RWPE2 (cell line): ENCODE data around the gene SLC35D2.

Source experiments
- ATAC-seq: fragments of 200-7000 bp; cut with Tn5 transposase; 3 replicates; pipeline ENCODE4 v1.9.1; 2021; ENCODE audit warnings: low read depth
- DNase-seq: peaks from one replicate; pipeline ENCODE4 v3.0.0-alpha.2; 2020; ENCODE audit warnings: low spot score
- H3K27ac ChIP-seq: fragments of 450-650 bp; 2 replicates; pipeline ENCODE4 v1.5.1; 2017; ENCODE audit warnings: mild to moderate bottlenecking; ENCODE audit not compliant: poor library complexity, severe bottlenecking
- H3K27me3 ChIP-seq: fragments of 250-450 bp; sonication (Bioruptor Pico); 2 replicates; pipeline ENCODE4 v1.5.1; 2021; ENCODE audit warnings: mild to moderate bottlenecking, moderate library complexity; ENCODE audit not compliant: insufficient read depth, poor library complexity, severe bottlenecking
- H3K36me3 ChIP-seq: fragments of 250-450 bp; sonication (Bioruptor Pico); 2 replicates; pipeline ENCODE4 v1.5.1; 2020; ENCODE audit warnings: low read depth, mild to moderate bottlenecking, moderate library complexity
- H3K4me1 ChIP-seq: fragments of 250-450 bp; sonication (Bioruptor Pico); 2 replicates; pipeline ENCODE4 v1.5.1; 2021; ENCODE audit warnings: mild to moderate bottlenecking, moderate library complexity; ENCODE audit not compliant: insufficient read depth, poor library complexity, severe bottlenecking
- H3K4me3 ChIP-seq: fragments of 250-450 bp; sonication (Bioruptor Pico); 2 replicates; pipeline ENCODE4 v1.5.1; 2021; ENCODE audit warnings: mild to moderate bottlenecking, moderate library complexity; ENCODE audit not compliant: severe bottlenecking
- H3K9me3 ChIP-seq: fragments of 250-450 bp; sonication (Bioruptor Pico); 2 replicates; pipeline ENCODE4 v1.5.1; 2021; ENCODE audit warnings: mild to moderate bottlenecking, moderate library complexity; ENCODE audit not compliant: severe bottlenecking
- TF ChIP-seq, protein P1 (sequence below): fragments of 450-650 bp; IDR thresholded peaks from one replicate; pipeline ENCODE4 v1.5.1; 2017; ENCODE audit warnings: mild to moderate bottlenecking, moderate library complexity; ENCODE audit not compliant: poor library complexity, severe bottlenecking

The SLC35D2 gene

GRCh38 chr9:96392263-96392662 is 8.8 kb upstream of the SLC35D2 start:
- H3K9me3 ChIP-seq: no peaks in the 10 kb centered on the region
- TF ChIP-seq, protein P1, sequence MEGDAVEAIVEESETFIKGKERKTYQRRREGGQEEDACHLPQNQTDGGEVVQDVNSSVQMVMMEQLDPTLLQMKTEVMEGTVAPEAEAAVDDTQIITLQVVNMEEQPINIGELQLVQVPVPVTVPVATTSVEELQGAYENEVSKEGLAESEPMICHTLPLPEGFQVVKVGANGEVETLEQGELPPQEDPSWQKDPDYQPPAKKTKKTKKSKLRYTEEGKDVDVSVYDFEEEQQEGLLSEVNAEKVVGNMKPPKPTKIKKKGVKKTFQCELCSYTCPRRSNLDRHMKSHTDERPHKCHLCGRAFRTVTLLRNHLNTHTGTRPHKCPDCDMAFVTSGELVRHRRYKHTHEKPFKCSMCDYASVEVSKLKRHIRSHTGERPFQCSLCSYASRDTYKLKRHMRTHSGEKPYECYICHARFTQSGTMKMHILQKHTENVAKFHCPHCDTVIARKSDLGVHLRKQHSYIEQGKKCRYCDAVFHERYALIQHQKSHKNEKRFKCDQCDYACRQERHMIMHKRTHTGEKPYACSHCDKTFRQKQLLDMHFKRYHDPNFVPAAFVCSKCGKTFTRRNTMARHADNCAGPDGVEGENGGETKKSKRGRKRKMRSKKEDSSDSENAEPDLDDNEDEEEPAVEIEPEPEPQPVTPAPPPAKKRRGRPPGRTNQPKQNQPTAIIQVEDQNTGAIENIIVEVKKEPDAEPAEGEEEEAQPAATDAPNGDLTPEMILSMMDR: no peak
- H3K36me3 ChIP-seq: peaks cover 92% of the 10 kb centered on the region
- no peaks in the 10 kb centered on the region for H3K4me1 ChIP-seq
- no peaks in the 10 kb centered on the region for H3K27me3 ChIP-seq
- H3K4me3 ChIP-seq: no peak overlapping the region
- no peak overlapping the region for H3K27ac ChIP-seq
- no peak for DNase-seq
- ATAC-seq: no peak

DNA sequence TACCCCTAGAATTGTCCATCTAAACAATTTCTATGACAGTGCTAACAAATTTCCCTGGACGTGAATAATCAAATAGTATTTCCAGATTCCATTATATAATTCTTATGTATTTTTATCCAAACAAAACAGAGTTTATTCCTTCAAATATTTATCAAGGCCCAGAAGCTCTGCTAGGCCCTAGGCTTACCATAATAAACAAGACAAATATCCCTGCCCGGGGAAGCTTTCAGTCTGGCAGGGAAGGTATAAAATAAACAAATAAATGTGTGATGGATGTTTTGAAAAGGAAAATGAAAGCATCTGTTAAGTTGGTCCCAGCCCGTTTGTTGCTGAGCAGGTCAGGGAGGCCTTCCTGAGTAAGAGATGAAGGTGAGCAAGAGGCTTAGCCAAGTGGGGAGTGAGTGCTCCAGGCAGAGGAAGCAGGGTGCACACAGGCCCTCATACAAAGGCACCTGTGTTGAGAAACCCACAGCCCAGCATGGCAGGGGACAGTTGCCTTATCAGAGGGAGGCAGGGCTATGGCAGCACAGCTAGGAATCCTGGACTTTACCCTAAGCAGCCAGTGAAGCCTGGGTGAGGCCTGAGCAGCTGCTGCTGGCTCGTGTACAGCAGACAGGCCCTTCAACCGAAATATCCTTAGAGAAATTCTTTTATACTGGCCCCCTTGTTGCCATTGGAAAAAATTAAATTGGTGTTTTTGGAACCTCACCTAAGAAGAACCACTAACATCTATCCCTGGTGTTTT is 7.7 kb upstream of the SLC35D2 start:
- no peak for DNase-seq
- H3K27me3 ChIP-seq: no peaks in the 10 kb centered on the region
- H3K4me3 ChIP-seq: no peak overlapping the region
- TF ChIP-seq, protein P1: no peak
- peaks cover 92% of the 10 kb centered on the region for H3K36me3 ChIP-seq
- H3K4me1 ChIP-seq: no peaks in the 10 kb centered on the region
- no peak for ATAC-seq
- no peaks in the 10 kb centered on the region for H3K9me3 ChIP-seq
- H3K27ac ChIP-seq: no peak overlapping the region

- TF ChIP-seq, protein P1: no peak
- no peaks in the 10 kb centered on the region for H3K9me3 ChIP-seq
- no peak overlapping the region for H3K27ac ChIP-seq
- peaks cover 3% of the 10 kb centered on the region for H3K4me1 ChIP-seq
- peaks cover 77% of the 10 kb centered on the region for H3K36me3 ChIP-seq
- ATAC-seq: no peak
- H3K27me3 ChIP-seq: no peaks in the 10 kb centered on the region
- DNase-seq: no peak
- H3K4me3 ChIP-seq: no peak overlapping the region
Measured at GRCh38 chr9:96388144-96388543, 4.6 kb upstream of the SLC35D2 start.

DNA sequence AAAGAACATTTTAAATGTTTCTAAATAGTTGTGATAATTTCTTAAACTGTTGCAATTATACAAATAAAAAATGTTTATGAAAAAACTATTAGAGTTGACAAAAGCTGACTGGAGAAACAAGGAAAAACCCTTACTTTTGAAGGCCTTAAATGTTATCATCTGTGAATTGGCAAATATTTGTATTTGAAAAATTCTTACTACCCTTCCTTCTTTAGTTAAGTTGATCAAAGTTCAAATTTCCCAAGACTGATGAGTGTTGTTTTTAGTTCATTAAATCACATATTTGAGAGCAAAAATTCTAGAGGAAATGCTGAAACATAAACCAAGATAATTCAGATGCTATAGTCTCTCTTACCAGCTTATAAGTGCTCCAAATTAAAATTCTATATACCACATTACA is 2.6 kb upstream of the SLC35D2 start:
- H3K27ac ChIP-seq: no peak overlapping the region

GRCh38 chr9:96382839-96383164 is 709 bp downstream of the SLC35D2 start:
- H3K36me3 ChIP-seq: peaks cover 29% of the 10 kb centered on the region
- no peaks in the 10 kb centered on the region for H3K9me3 ChIP-seq
- DNase-seq: no peak
- no peak; the same call in 2 of the 3 replicates for ATAC-seq
- H3K4me3 ChIP-seq: peak overlapping the region; percentile 70
- H3K4me1 ChIP-seq: peaks cover 9% of the 10 kb centered on the region
- peak overlapping the region; percentile 41 for H3K27ac ChIP-seq
- no peaks in the 10 kb centered on the region for H3K27me3 ChIP-seq
- TF ChIP-seq, protein P1: no peak

More for the DNA sequence above, 2.6 kb upstream of the SLC35D2 start:
- H3K9me3 ChIP-seq: no peaks in the 10 kb centered on the region
- no peak for DNase-seq
- peaks cover 57% of the 10 kb centered on the region for H3K36me3 ChIP-seq
- no peak for ATAC-seq
- H3K4me1 ChIP-seq: peaks cover 9% of the 10 kb centered on the region
- no peak overlapping the region for H3K4me3 ChIP-seq
- TF ChIP-seq, protein P1: no peak
- H3K27me3 ChIP-seq: no peaks in the 10 kb centered on the region
